GM18868 (cell line): ENCODE results near the gene TAS2R10.

Experiments used
- ATAC-seq: cut with Tn5 transposase; IDR thresholded peaks from one replicate; pipeline ENCODE4 v1.9.1; 2021; ENCODE audit warnings: mild to moderate bottlenecking, moderate library complexity; ENCODE audit not compliant: unreplicated experiment

Gene TAS2R10

GRCh38 chr12:10783252-10783651 is 42.9 kb downstream of the TAS2R10 start:
- ATAC-seq = no peak

GRCh38 chr12:10779103-10779502 is 47.1 kb downstream of the TAS2R10 start:
- ATAC-seq = no peak
